ENCODE data around the gene SHISAL1.

SHISAL1 gene

DNA sequence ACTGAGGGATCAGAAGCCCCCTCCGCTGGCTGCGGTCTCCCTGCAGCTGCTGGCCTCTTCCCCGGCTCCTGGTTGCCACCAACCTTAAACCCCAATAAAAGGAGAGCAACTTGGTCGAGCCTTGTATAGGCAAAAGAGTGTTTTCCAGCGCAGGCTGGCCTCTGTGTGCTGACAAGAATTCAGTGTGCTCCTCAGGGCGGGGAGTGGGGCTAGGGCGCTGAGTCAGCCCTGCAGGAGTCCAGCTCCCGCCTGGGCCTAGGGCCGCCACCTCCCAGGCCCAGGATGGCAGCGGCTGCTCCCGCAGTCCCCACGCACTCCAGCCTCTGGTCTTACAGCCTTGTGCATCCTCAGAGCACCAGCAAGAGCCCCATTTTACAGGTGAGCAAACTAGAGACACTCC is at the start of gene SHISAL1:
TSS of gene SHISAL1 (minus strand) at position 186 of the 400 bp plus-strand sequence. CDS start 12,006 bp downstream, outside the sequence.
- peak; percentile 33 for DNase-seq (ENCODE audit: low read depth)

DNA sequence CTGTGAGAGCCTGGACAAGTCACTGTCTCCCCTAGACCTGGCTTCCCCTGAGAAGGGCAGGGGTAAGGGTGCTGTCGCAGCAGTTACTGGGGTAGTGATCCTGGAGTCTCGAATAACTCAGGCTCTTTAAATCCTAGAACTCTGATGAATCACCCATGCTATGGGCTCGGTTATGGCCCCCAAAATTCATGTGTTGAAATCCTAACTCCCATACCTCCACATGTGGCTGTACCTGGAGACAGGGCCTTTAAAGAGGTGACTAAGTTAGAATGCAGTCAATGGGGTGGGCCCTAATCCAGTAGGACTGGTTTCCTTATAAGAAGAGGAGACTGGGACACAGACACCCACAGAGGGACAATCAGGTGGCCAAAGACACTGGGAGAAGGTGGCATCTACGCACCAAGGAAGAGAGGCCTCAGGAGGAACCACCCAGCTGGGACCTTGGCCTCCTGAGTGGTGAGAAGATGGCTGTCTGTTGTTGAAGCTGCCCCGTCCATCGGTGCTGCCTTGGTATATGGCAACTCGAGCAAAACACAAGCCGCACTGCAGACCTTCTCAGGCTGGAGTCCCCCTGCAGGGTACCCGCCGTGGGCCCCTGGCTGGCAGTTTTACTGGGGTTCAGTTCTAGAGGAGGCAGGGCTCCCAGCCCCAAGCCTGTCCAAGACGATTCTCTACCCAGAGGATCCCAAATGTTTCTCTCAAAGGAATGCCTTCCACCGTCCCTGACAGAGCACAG is 48.8 kb upstream of the SHISAL1 start:
- no peak for DNase-seq (ENCODE audit: low read depth)

DNA sequence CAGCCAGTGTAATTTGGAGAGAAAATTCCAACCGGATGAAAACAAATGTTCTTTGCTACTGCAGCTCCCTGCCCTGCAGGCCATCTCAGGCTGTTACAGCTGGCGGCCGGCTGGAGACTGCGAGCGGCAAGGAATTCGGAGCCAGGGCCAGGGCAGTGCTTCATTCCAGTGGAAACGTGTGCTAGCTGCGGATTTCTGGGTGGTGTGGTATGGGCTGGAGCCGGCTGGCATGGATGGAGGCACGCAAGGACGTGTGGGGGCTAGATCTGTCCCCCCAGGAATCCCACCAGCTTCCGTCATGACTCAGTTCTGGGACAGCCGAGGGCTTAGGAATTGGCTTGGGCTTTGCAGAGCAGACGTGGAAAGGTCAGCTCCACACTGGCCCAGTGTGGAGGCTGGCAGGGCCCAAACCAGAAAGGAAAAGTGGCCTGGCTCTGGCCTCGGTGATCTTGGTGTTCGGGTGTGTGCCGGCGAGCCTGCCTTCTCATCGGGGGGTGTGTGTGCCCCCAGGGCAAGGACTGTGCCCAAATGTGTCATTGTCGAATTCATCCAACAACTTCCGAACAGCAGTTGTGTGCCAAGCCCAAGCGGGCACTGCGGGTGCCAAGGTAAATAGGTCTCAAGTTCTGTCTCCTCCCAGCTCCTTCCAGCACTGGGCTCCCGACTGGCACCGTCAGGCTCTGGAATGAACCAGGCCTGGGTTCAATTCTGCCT is 48.1 kb upstream of the SHISAL1 start:
- DNase-seq (ENCODE audit: low read depth): no peak

DNA sequence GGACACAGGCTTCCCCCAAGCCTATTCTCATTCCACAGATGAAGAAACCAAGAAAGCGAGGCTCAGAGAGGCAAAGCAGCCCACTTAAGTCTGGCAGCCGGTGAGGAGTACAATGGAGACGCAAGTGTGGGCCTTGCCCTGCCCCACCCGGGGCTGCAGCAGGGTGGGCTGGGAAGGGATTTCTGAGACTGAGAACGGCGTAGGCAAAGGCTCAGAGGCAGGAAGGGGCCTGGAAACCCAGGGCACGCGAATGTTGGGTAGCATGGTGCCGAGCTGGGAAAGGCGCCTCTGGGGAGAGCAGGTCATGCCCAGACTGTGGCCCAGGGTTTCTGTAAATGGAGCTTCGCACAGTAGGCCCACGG is 47.5 kb upstream of the SHISAL1 start:
- DNase-seq (ENCODE audit: low read depth): no peak

DNA sequence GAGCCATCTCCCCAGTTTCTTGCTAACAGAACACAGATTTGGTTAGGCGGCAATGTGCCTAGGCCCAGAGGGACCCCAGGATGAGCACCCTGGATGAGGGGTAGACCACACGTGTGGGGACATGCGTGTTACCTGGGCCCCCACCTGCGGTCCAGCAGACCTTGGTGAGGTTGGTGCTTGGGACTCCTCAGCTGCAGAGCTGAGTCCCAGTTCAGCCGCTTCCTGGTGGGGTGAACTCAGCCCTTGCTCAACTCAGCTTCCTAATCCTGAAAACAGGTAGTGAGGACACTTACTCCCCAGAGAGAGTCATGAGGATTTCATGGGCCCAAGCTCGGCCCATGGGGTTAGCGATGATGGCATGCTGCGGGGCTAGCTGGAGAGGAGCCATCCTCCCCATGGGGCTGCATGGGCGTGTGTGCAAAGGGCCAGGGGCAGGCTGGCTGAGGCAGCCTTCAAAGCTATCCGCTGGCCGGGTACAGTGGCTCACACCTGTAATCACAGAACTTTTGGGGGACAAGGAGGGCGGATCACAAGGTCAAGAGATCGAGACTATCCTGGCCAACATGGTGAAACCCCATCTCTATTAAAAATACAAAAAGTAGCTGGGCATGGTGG is 46.9 kb upstream of the SHISAL1 start:
- DNase-seq (ENCODE audit: low read depth): no peak

DNA sequence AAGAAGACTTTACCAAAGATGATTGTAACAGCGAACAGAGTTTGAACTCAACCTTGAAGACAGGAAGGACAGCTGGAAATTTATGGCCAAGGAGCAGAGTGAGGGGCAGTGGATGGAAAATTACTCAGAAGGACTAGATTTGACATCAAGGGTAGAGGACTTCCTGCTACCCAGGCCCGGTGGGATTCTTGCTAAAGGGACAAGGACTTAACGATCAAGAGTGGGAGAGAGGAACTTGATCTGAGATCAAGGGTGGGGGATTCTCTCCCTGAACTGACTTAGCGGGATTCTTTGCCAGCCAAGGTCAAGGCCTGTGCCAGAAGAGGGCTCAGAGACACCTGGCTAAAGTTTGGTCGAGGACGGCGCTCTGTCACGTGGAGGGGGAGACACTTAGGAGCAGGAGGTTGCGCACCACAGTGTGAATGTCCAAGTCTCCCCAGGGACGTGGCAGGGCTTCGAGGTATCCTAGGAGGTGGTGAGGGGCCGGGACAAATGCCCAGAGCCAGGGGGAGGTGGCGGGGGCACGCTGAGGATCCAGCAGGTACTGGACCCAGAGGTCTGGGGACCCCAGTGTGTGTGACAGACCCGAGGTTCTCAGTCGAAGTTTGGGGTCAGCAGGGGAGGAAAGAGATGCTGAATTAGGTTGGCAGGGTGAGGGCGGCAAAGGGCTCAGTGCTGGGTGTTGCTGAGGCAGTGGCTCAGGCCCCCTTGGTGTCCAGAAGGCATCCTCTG is 46.1 kb upstream of the SHISAL1 start:
- DNase-seq (ENCODE audit: low read depth): no peak

DNA sequence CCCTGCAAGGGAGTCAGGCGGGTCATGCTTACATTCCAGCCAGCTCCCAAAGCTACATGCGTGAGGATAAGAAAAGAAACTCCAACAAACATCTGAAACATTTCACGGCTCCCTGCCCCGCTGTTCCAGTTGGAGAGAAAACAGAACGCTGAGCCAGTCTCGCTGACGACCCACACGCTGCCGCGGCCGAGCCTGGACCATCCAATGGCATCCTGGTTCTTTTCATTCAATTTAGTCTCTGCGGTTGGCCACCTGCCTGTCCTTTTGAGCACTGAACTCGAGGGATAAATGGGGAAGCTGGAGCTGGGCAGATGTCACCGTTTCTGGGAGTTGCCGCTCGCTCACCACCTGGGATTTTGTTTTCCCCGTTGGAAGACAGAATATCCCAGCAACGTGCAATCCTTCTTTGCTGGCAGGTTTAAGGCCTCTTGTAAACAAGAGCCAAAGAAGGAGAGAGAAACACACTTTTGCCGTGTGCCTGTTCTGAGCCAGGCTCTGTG is 45.3 kb upstream of the SHISAL1 start:
- DNase-seq (ENCODE audit: low read depth): no peak

DNA sequence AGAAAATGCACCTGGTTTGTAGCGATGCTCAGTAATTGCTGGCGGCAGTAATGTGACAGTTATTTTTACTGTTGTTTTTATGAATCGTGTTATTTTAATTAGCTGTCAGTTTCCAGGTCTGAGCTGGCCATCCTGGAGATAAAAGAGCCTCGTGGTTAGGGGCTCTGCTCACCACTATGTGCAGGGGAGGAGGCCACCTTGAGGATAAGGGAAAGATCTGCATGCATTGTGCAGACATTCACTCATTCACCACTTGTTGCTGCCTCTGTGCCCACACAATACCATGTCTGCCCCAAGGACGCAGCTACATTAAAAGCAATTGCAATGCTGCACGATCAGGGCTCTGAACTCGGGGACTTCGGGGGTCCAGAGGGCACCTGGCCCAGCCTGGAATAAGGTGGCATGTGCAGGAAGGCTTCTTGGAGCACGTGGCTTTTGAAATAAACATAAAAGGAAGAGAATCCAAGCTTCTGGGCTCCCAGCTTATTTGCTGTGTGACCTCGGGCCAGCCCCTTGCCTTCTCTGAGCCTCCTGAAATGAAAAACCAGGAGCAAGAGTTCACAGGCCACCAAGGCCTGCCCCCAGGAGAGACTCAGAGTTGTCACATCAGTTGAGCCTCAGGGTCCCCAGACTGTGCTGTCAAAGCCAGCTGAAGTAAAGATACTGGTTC is 44.7 kb upstream of the SHISAL1 start:
- DNase-seq (ENCODE audit: low read depth): no peak

DNA sequence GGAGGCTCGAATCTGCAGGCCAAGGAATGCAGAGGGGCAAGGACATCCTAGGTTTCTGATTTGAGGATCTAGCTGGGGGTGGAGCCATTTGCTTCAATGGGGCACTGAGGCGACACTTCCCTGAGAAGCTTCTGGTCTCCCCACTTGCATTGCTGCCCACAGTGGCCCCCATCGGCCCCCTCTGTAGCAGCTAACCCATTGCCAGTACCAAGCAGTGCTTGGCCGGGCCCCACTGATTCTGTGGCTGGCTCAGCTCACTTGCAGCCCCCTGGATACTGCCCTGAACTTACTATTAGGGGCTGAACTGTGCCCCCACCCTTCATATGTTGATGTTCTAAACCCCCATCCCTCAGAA is 42.9 kb upstream of the SHISAL1 start:
- DNase-seq (ENCODE audit: low read depth): no peak

DNA sequence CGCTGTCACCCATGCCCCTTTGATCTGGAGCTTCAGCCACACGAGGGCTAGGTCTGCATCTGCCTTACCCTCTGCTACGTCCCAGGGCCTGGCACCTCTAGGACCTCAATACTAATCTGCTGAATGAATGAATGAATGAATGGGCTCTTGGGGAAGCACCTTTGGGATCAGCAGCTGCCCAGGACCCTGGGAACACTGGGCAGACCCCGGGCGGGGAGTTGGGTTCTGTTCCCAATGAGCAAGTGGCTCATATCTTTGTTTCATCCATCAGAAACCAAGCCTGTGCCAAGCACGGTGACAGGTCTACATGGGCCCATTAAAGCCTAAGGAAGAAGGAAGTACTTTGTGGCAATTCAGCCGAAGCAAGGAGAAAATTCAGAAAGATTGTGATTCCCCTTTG is 41.5 kb upstream of the SHISAL1 start:
- no peak for DNase-seq (ENCODE audit: low read depth)

DNA sequence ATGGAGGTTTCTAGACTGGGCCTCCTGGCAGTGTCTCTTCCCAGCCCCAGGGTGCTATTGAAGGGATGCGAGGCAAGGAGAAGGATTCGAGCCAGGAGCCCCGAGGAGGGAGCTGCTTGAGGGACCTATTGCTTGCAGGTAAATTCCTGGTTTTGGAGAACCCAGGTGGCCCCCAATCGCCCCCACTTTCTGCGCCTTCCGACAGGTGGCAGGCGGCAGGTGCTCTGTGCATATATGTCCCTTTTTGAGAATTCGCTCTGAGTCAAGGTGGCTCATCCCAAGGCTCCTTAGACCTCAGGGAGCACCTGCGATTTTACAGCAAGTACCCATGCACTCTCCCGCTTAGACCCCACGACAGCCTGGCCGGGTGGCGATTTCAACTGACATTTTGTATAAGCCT is 40.3 kb upstream of the SHISAL1 start:
- no peak for DNase-seq (ENCODE audit: low read depth)

DNA sequence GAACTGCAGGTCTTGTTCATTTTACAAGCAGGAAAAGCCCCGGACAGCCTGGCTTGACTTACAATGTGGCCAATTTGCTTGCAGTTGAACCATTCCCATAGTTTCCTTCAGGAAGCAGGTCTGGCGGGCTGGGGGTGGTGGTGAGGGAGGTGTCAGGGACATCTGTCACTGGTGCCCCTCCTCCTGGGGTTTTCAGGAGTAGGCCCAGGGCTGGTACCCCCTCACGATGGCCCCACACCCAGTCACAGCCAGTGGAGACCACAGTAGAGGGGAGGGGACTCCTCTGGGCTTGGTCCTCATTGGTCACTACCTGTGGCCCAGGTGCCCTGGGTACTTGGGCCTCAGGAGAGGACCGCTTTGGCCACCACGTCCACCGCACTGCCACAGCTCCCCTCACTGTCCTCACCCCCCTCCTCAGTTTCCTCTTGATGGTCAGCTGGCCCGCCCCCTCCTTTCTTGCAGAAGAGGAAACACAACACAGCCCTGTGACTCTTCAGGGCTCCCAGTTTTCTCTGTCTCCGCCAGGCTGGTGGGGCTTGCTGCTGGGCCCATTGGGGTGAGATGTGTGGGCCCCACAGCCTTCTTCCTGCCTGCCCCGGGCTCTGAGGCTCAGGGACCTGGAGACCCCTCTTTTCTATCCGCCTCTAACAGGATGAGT is 39.8 kb upstream of the SHISAL1 start:
- DNase-seq (ENCODE audit: low read depth): no peak

DNA sequence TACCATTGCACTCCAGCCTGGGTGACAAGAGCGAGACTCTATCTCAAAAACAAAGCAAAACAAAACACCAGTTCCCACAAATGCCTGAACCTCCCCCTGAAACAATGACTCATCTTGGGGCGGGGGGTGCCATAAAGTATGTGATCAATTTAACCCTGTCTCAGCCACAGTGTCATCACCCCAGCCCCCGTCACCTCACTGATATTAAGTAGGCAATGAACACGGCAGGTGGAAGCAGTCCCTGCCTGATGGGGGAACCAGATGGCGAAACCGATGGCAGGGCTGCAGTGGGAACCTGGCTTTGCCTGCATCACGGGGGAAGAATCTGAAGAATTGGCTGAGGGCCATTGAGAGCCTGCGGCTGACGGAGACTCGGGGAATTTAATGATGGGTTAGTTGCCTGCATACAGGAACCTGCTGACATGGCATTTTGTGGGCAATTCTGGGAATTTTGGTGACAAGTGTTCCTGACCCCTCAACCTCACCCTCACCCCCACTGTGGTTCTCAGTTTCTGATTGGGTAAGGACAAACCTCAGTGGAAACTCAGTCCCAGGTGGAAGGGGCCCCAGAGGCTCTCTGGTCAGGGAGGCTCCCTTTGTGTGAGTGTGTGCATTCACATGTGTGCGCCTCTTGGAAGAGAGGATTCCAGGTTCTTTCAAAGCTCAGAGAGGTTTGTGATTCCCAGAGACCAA is 39.1 kb upstream of the SHISAL1 start:
- peak; percentile 86 for DNase-seq (ENCODE audit: low read depth)

DNA sequence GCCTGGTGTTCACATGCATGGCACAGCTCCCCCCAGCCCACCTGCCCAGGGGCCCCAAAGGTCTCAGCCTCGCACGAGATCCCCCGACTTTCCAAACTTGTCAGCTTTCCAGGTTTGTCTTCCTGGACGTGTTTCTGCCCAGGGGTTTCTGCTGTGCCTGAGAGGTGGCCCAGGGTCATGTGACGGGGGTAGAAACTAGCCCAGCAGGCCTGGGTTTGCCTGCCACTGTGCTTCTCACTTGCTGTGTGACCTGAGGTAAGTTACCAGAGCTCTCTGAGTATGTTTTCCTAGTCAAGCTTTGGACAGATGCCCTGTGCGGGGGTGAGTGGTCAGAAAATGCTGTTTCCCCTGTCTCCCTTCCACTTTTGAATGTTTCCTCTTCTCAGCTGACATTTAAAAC is 38.3 kb upstream of the SHISAL1 start:
- no peak for DNase-seq (ENCODE audit: low read depth)

DNA sequence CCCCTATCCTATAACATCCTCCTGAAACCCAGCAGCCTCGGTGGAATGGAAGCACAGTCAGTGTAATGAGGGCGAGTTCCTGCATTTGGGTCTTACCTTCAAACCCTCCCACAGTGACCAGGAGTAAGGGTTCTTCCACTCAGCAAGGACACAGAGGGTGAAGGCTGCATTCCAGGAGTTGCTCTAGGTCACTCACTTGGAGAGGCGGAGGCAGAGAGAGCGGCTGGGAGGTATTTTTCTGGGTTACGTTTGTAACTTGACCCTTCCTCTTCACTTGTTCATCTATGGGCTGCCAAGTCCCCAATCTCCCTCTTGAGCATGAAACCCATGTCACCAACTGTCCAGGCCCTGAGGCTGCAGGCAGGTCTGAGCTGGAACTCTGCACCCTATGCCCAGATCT is 36.8 kb upstream of the SHISAL1 start:
- DNase-seq (ENCODE audit: low read depth): no peak

DNA sequence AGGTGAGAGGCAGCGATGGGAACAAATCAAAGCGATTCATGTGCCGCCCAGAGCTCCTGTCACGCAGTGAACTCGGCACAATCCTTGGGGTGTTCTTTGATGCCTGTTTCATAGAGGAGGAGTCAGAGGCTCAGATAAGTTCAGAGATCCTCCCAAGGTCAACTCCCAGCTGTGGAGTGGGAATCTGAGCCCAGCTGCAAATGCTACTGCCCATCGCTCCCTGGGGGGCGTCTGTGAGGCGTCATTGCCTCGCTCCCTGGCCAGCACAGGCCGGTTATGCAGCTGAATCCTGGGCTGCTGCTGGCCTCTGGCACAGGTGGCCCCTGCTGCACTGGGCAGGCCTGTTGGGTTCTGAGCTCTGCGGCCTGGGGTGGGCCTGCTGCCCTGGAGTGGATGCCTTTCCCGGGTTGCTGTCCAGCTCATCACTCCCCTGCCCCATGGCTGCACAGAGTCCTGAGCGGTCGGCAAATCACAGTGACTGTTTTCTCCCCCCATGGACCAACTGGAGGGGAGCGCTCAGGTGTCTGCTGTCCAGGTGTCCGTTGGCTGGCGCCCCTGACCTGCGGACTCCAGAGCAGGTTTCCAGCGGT is 36.3 kb upstream of the SHISAL1 start:
- no peak for DNase-seq (ENCODE audit: low read depth)

DNA sequence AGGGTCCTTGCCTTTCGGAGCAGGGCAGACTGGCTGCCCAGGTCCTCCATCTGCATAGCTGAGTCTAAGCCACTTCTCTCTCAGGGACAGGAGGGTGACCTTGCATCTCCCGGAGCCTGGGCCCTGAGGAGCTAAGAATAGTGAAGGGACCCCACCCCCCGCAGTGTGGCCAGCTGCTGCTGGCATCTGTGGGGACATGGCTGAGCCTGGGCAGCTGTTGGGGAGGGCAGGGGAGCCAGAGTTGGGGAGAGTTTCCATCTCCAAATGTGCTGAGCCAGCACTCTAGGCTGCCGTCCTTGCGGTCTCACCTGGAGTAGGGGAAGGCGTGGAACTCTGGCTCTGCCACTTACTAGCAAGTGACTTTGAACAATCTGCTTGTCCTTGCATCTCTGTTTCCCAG is 34.8 kb upstream of the SHISAL1 start:
- no peak for DNase-seq (ENCODE audit: low read depth)

DNA sequence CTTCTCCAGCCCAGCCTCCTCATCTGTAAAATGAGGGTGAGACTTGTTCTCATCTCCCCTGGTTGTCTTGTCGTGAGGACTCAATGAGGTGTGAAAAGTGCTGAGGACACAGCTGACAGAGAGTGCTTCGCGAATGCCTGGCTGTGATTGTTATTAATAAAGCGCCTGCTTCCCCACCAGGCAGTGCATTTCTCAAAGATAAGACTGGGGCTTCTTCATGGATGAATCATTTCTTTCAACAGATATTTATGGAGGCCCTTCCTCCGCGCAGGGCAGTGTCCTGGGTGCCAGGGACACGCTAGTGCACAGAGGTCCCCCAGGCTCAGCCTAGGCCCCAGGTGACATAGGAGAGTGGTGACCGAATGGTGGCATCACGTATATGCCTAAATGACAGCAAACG is 34.3 kb upstream of the SHISAL1 start:
- DNase-seq (ENCODE audit: low read depth): peak; percentile 54

DNA sequence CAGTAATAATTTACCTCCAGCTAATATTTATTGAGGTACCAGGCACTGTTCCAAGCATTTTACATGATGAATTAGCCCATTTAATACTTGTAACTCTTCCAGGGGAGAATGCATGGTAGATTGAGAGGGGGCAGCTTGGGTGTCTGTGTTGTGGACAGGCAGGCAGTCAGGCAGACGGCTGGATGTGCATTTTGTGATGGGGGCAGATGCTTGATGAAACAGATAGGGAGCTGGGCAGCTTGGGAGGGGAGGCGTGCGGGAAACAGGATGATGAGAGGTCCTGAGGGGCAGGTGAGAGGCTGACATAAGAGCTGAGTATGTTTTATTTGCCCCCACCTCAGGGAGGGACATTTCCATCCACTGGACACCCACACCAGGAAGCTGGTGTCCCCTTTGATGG is 33.1 kb upstream of the SHISAL1 start:
- no peak for DNase-seq (ENCODE audit: low read depth)

DNA sequence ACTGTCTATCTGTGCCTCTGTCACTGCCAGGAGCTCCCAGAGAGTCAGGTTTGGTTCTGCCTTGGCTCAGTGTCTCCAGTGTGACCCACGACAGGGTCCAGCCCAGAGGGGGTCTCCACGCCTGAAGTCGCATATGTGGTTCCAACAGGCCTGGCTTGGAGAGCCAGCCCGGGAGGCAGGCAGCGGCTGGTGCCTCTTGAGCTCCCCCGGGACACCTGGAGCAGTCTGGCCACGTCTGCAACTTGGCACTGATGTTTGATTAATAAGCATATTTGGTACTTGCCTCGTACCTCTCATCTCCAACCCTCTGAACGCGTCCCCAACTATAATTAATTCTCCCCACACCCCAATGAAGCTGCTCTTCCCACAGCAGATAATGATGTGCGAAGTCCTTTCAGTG is 31.7 kb upstream of the SHISAL1 start:
- DNase-seq (ENCODE audit: low read depth): no peak

Measured in amniotic epithelial cell (primary cell).